ENCODE data around the gene PSEN2. TPM values are rescaled to one million over a fixed set of nuclear protein-coding genes. Genes with fewer than 3 reads are reported as not detected.
A peak's percentile ranks its signal among the peaks of the same experiment; 100 is the strongest.

Gene PSEN2
- total and polyA plus RNA-seq, 9 of the 15 experiments (the other 6 are each of a cell fraction or from before 2014, with no cell fraction given) = 2.3 to 21.5 (median 13.7) TPM

GRCh38 chr1:226884966-226885820 lies 14.8 kb downstream of the PSEN2 start:
- ChIA-PET CTCF (ENCODE audit: low intra/inter-chr PET ratio) (no interaction called here), POLR2A (interaction anchor here (1.1 to 1.7 kb wide), 3 partner anchors 9 to 13 kb away, joined by 3 to 6 read pairs (median 4); no protein-coding TSS in a partner anchor)
- TF ChIP-seq NFIC (IDR thresholded peaks at IDR 0.05) = no peak
- no peak for TF ChIP-seq CHCHD3 (CRISPR knock-in tag; IDR thresholded peaks at IDR 0.05)
- TF ChIP-seq KLF13 (tag; IDR thresholded peaks at IDR 0.05; ENCODE audit: borderline replicate concordance, low read depth) = no peak
- no peak for TF ChIP-seq GTF2B (IDR thresholded peaks at IDR 0.05; ENCODE audit: extremely low read depth, insufficient read length)
- no peak for TF ChIP-seq ZBED1 (IDR thresholded peaks at IDR 0.05)
- TF ChIP-seq ZNF764 (CRISPR knock-in tag; IDR thresholded peaks at IDR 0.05; ENCODE audit: low read depth) = no peak
- TF ChIP-seq RFX1 (IDR thresholded peaks at IDR 0.05) = no peak
- TF ChIP-seq NCOA2 (IDR thresholded peaks at IDR 0.05; ENCODE audit: partially characterized antibody in 2 of 2) = no peak
- TF ChIP-seq PTRF (tag; IDR thresholded peaks at IDR 0.05) = no peak
- TF ChIP-seq, protein P1, sequence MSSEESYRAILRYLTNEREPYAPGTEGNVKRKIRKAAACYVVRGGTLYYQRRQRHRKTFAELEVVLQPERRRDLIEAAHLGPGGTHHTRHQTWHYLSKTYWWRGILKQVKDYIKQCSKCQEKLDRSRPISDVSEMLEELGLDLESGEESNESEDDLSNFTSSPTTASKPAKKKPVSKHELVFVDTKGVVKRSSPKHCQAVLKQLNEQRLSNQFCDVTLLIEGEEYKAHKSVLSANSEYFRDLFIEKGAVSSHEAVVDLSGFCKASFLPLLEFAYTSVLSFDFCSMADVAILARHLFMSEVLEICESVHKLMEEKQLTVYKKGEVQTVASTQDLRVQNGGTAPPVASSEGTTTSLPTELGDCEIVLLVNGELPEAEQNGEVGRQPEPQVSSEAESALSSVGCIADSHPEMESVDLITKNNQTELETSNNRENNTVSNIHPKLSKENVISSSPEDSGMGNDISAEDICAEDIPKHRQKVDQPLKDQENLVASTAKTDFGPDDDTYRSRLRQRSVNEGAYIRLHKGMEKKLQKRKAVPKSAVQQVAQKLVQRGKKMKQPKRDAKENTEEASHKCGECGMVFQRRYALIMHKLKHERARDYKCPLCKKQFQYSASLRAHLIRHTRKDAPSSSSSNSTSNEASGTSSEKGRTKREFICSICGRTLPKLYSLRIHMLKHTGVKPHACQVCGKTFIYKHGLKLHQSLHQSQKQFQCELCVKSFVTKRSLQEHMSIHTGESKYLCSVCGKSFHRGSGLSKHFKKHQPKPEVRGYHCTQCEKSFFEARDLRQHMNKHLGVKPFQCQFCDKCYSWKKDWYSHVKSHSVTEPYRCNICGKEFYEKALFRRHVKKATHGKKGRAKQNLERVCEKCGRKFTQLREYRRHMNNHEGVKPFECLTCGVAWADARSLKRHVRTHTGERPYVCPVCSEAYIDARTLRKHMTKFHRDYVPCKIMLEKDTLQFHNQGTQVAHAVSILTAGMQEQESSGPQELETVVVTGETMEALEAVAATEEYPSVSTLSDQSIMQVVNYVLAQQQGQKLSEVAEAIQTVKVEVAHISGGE (CRISPR knock-in tag; IDR thresholded peaks at IDR 0.05) = no peak
- TF ChIP-seq, protein P2, sequence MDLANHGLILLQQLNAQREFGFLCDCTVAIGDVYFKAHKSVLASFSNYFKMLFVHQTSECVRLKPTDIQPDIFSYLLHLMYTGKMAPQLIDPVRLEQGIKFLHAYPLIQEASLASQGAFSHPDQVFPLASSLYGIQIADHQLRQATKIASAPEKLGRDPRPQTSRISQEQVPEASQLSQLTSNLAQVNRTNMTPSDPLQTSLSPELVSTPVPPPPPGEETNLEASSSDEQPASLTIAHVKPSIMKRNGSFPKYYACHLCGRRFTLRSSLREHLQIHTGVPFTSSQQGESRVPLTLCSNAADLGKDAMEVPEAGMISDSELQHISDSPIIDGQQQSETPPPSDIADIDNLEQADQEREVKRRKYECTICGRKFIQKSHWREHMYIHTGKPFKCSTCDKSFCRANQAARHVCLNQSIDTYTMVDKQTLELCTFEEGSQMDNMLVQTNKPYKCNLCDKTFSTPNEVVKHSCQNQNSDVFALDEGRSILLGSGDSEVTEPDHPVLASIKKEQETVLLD (IDR thresholded peaks at IDR 0.05) = no peak
- TF ChIP-seq, protein P3, sequence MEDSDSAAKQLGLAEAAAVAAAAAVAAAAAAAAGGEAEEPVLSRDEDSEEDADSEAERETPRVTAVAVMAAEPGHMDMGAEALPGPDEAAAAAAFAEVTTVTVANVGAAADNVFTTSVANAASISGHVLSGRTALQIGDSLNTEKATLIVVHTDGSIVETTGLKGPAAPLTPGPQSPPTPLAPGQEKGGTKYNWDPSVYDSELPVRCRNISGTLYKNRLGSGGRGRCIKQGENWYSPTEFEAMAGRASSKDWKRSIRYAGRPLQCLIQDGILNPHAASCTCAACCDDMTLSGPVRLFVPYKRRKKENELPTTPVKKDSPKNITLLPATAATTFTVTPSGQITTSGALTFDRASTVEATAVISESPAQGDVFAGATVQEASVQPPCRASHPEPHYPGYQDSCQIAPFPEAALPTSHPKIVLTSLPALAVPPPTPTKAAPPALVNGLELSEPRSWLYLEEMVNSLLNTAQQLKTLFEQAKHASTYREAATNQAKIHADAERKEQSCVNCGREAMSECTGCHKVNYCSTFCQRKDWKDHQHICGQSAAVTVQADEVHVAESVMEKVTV (CRISPR knock-in tag; IDR thresholded peaks at IDR 0.05) = no peak
- Histone ChIP-seq H3K9ac (ENCODE audit: insufficient read depth in 1 of 2, low read depth in 2 of 2, low read length in 2 of 2) (peak overlapping the region in 1 of 2 experiments; percentile 38; a peak in 2 of 4 replicates), H3K9me1 (ENCODE audit: control insufficient read depth, insufficient read depth, low read length) (peaks cover 7% of the 10 kb centered on the region), H2AFZ (ENCODE audit: low read depth, low read length) (no peak overlapping the region), H3K9me3 (replicated peaks; ENCODE audit: control insufficient read depth, insufficient read depth, low read depth, low read length) (no peaks in the 10 kb centered on the region), H3K79me2 (ENCODE audit: control insufficient read depth, insufficient read depth, low read length) (no peaks in the 10 kb centered on the region), H4K20me1 (replicated peaks; ENCODE audit: control insufficient read depth, insufficient read depth, low read length) (0 out of 2 replicates have a peak, but pooled peaks cover 4% of the 10 kb centered on the region), H3K27ac (ENCODE audit: extremely low read depth, low read depth, low read length) (no peak overlapping the region), H3K4me1 (replicated peaks in 1 of 2; ENCODE audit: control insufficient read depth in 2 of 2, insufficient read depth in 2 of 2, low read length in 2 of 2) (no peaks in the 10 kb centered on the region), H3K4me3 (no peak overlapping the region), H3K36me3 (ENCODE audit: control insufficient read depth, insufficient read depth, low read length) (peaks cover 34% of the 10 kb centered on the region; the same call in 2 of the 3 replicates), H3K4me2 (ENCODE audit: insufficient read depth, low read length) (no peak overlapping the region), H3K27me3 (ENCODE audit: control insufficient read depth in 2 of 2, insufficient read depth in 2 of 2, low read length in 2 of 2) (no peaks in the 10 kb centered on the region)
- ATAC-seq (no peak), FAIRE-seq (no peak), DNase-seq (ENCODE audit: extremely low read depth in 1 of 4, low spot score in 3 of 4) (no peak)
- in situ Hi-C loops (cut with MboI) (no loop called here), intact Hi-C loops (cut with micrococcal nuclease) (no loop called here)
- WGBS (ENCODE audit: insufficient coverage, low coverage, missing lambda C conversion rate) = 65% methylated on average over 19 of the region's 20 CpGs
- no TSS peak for BruUV-seq (replicated peaks)
